ENCODE measurements around the gene TNFRSF9. TPM values are rescaled to one million over a fixed set of nuclear protein-coding genes. Genes with fewer than 3 reads are reported as not detected.

TNFRSF9 gene
- polyA plus RNA-seq, 1 experiment, result 0.94 TPM

DNA sequence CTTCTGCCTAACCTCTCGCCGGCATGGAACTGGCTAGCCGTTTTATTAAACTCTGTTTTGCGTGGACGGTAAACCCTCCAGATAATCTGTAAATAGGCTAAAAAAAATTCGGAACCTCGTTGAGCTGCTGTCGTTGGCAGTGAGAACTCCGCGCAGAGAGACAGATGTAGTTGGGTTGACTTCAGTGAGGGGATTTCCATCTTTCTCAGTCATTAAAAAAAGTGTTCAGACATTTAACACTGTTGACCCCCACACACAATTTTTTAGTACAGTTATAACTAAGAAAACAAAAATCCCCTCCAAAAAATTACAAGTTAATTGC, 21.3 kb upstream of the TNFRSF9 start:
- no peak for DNase-seq (ENCODE audit: low read depth, low spot score)
- ChIA-PET CTCF (interaction anchor here (3.2 kb wide), 1 partner anchor 13 kb away, joined by 15 read pairs; no protein-coding TSS in a partner anchor), POLR2A (interaction anchor here (1.0 kb wide), 2 partner anchors 21 to 381 kb away, joined by 4 read pairs; partner anchors contain the start of gene TNFRSF9)
- TF ChIP-seq, protein P1, sequence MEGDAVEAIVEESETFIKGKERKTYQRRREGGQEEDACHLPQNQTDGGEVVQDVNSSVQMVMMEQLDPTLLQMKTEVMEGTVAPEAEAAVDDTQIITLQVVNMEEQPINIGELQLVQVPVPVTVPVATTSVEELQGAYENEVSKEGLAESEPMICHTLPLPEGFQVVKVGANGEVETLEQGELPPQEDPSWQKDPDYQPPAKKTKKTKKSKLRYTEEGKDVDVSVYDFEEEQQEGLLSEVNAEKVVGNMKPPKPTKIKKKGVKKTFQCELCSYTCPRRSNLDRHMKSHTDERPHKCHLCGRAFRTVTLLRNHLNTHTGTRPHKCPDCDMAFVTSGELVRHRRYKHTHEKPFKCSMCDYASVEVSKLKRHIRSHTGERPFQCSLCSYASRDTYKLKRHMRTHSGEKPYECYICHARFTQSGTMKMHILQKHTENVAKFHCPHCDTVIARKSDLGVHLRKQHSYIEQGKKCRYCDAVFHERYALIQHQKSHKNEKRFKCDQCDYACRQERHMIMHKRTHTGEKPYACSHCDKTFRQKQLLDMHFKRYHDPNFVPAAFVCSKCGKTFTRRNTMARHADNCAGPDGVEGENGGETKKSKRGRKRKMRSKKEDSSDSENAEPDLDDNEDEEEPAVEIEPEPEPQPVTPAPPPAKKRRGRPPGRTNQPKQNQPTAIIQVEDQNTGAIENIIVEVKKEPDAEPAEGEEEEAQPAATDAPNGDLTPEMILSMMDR (IDR thresholded peaks at IDR 0.05; ENCODE audit: low read depth, low read length), result no peak
- no peaks in the 10 kb centered on the region for H3K27me3 ChIP-seq (ENCODE audit: control insufficient read depth, insufficient read depth, low read length)
- H3K27ac ChIP-seq (ENCODE audit: low read depth, low read length), result peak overlapping the region; percentile 78
- H3K4me3 ChIP-seq (ENCODE audit: low read depth, low read length), result peak overlapping the region; percentile 83
- no peaks in the 10 kb centered on the region for H3K9me3 ChIP-seq (ENCODE audit: control insufficient read depth, insufficient read depth, low read length)

DNA sequence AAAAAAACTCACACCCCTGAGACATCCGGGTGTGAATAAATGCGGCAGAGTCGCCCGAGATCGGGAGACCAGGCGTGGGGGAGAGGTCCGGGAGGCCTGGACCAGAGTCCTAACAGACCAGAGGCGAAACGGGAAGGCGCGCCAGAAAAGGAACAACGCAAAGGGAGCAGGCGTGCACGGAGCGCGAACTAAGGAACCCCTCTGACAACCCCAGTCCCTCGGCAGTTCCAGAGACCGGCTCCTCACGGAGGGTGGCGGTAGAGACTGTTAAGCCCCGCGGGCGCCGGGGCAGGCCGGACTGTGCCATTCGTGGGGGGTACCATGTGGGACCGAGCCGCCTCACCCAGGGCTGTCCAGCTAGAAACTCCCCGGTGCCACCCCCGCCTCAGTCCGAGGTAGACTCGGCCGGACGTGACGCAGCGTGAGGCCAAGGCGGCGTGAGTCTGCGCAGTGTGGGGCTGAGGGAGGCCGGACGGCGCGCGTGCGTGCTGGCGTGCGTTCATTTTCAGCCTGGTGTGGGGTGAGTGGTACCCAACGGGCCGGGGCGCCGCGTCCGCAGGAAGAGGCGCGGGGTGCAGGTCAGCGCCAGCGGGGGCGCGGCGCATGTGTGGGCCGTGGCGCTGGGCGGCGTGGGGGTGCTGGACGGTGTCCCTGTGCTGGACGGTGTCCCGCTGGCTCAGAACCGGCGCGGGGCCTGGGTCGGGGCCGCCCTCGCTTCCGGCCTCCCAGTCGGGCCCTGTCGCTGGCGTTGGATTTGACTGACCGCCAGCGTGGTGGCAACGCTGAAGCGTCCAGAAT, 20.8 kb upstream of the TNFRSF9 start, which contains the start of gene PARK7:
Gene PARK7 (plus strand): TSS at position 496 of the 798 bp plus-strand sequence. CDS start 1,075 bp downstream, outside the sequence.
- Histone ChIP-seq H3K4me3 (ENCODE audit: low read depth, low read length) (peak within 1 kb of the TSS; percentile 90), H3K27ac (ENCODE audit: low read depth, low read length) (peak within 1 kb of the TSS; percentile 85), H3K9me3 (ENCODE audit: control insufficient read depth, insufficient read depth, low read length) (no peaks in the 10 kb centered on the region), H3K27me3 (ENCODE audit: control insufficient read depth, insufficient read depth, low read length) (no peaks in the 10 kb centered on the region)
- DNase-seq (ENCODE audit: low read depth, low spot score), result peak; percentile 99
- TF ChIP-seq, protein P1 (IDR thresholded peaks at IDR 0.05; ENCODE audit: low read depth, low read length), result peak; percentile 64
- POLR2A ChIA-PET, result interaction anchor here (0.6 to 1.0 kb wide), 3 partner anchors 20 to 382 kb away, joined by 3 to 4 read pairs (median 4); partner anchors contain the start of gene TNFRSF9
- CTCF ChIA-PET, result no interaction called here

DNA sequence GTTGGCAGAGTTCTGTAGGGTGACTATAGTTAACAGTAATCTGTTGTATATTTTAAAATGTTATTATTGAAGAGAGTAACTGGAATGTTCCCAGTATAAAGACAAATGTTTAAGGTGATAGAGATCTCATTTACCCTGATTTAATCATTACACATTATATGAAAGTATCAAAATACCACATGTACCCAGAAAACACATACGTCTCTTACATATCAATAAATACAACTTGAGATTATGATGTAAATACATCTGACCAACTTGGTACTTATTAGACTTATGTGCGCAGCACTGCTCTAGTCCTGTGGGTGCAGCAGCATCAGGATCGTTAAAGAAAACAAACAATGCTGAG, 20.2 kb upstream of the TNFRSF9 start:
- Histone ChIP-seq H3K27me3 (ENCODE audit: control insufficient read depth, insufficient read depth, low read length) (no peaks in the 10 kb centered on the region), H3K9me3 (ENCODE audit: control insufficient read depth, insufficient read depth, low read length) (no peaks in the 10 kb centered on the region), H3K4me3 (ENCODE audit: low read depth, low read length) (peak overlapping the region; percentile 90), H3K27ac (ENCODE audit: low read depth, low read length) (peak overlapping the region; percentile 85)
- TF ChIP-seq, protein P1 (IDR thresholded peaks at IDR 0.05; ENCODE audit: low read depth, low read length), result no peak
- no peak for DNase-seq (ENCODE audit: low read depth, low spot score)
- CTCF ChIA-PET, result no interaction called here
- POLR2A ChIA-PET, result interaction anchor here (0.6 to 1.0 kb wide), 3 partner anchors 20 to 382 kb away, joined by 3 to 4 read pairs (median 4); partner anchors contain the start of gene TNFRSF9

DNA sequence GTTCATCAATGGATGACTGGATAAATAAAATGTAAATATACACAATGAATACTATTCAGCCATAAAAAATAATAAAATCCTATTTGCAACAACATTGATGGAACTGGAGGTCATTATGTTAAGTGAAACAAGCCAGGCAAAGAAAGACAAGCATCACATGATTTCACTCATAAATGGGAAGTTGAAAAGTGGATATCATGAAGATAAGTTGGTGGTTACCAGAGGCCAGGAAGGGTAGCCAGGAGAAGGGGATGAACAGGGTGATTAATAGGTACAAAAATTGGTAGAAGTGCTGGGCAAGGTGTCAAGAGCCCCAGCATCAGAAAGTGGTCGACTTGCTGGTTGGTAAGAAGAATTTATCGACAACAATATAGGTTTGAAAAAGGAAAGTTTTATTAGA, 19.5 kb upstream of the TNFRSF9 start:
- no peak for DNase-seq (ENCODE audit: low read depth, low spot score)
- POLR2A ChIA-PET, result no interaction called here
- Histone ChIP-seq H3K27me3 (ENCODE audit: control insufficient read depth, insufficient read depth, low read length) (no peaks in the 10 kb centered on the region), H3K9me3 (ENCODE audit: control insufficient read depth, insufficient read depth, low read length) (no peaks in the 10 kb centered on the region), H3K27ac (ENCODE audit: low read depth, low read length) (no peak overlapping the region), H3K4me3 (ENCODE audit: low read depth, low read length) (no peak overlapping the region)
- CTCF ChIA-PET, result no interaction called here
- TF ChIP-seq, protein P1 (IDR thresholded peaks at IDR 0.05; ENCODE audit: low read depth, low read length), result no peak

Data from AG04450 (cell line).